GM12864 (cell line): Measurements from ENCODE around the gene COPB2.

Source experiments
- DNase-seq: peaks from one replicate; pipeline ENCODE4 v3.0.0-alpha.2; 2011; ENCODE audit warnings: low read depth
- H3K4me3 ChIP-seq: 2 replicates; pipeline ENCODE4 v1.5.1; 2011; ENCODE audit warnings: mild to moderate bottlenecking, low read depth, low read length, control low read depth
- TF ChIP-seq, protein P1 (sequence below): IDR thresholded peaks from 2 replicates; pipeline ENCODE4 v1.5.1; 2011; ENCODE audit warnings: low read depth, mild to moderate bottlenecking, moderate library complexity, low read length, control low read depth, inconsistent platforms; ENCODE audit errors: missing control alignments

COPB2 gene

GRCh38 chr3:139389552-139390368, at the start of gene COPB2:
COPB2 (minus strand) TSS chr3:139389647; CDS start chr3:139389550, 97 bp downstream.
- H3K4me3 ChIP-seq: peak within 1 kb of the TSS; percentile 99
- TF ChIP-seq, protein P1, sequence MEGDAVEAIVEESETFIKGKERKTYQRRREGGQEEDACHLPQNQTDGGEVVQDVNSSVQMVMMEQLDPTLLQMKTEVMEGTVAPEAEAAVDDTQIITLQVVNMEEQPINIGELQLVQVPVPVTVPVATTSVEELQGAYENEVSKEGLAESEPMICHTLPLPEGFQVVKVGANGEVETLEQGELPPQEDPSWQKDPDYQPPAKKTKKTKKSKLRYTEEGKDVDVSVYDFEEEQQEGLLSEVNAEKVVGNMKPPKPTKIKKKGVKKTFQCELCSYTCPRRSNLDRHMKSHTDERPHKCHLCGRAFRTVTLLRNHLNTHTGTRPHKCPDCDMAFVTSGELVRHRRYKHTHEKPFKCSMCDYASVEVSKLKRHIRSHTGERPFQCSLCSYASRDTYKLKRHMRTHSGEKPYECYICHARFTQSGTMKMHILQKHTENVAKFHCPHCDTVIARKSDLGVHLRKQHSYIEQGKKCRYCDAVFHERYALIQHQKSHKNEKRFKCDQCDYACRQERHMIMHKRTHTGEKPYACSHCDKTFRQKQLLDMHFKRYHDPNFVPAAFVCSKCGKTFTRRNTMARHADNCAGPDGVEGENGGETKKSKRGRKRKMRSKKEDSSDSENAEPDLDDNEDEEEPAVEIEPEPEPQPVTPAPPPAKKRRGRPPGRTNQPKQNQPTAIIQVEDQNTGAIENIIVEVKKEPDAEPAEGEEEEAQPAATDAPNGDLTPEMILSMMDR: no peak
- peak; percentile 94 for DNase-seq

DNA sequence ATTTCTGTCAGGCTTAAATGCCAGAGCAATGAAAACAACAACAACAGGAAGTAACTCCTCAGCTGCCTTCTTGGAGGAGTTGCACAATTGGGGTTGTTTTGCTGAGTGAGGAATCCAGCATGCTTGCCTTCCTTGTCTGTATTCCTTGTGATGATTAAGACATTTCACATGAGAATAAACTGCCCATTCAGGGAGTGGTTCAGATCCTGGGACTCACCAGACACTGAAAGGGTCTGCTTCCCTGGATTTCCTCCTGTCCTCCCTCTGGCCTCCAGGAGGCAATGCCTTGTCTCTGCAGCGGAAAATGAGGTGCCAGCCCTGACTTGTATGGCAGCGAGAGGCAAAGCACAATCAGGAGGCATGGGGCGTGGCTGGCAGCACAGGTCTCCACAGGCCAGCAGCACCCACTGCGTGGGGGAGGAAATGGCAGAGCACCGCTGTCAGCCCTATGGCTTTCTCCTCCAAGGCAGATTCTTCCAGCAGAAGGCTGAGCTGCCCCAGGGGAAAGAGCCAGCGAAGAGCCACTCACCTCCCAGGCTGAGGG, 45.4 kb upstream of the COPB2 start:
- no peak for DNase-seq

GRCh38 chr3:139434228-139434627, 44.8 kb upstream of the COPB2 start:
- no peak overlapping the region for H3K4me3 ChIP-seq
- TF ChIP-seq, protein P1: no peak
- no peak for DNase-seq

More for the DNA sequence above, 45.4 kb upstream of the COPB2 start:
- TF ChIP-seq, protein P1: no peak
- no peak overlapping the region for H3K4me3 ChIP-seq

DNA sequence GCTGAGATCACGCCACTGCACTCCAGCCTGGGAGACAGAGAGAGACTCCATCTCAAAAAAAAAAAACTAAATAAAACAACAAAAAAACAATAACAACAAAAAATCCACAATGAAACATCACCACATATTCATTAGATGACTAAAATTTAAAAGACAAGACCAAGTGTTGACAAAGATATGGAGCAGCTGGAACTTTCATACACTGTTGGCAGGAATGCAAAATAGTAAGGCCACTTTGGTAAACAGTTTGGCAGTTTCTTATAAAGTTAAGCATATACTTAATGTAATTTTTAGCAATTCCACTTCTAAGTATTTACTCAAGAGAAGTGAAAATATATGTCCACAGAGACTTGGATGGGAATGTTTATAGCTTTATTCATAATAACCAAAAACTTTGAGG, 43.6 kb upstream of the COPB2 start:
- no peak for DNase-seq
- TF ChIP-seq, protein P1: no peak

DNA sequence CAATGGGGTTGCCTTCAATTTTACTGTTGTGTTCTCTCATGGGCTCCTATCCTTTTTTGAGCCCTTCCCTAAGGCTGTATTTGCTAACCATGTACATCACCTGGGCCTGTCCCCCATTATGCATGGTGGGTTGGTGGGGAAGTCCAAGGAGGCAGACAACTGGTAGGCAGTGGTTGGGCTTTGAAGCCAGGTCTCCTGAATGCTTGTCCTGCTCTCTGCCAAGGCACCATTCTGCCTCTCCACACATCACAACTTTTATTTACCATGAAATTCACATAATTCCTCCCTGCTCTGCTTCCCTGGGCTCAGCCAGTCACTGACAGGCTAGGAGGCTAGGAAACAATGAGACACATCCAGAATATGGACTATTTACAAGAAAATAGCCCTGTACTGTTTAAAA, 41.0 kb upstream of the COPB2 start:
- no peak for DNase-seq
- TF ChIP-seq, protein P1: no peak
- H3K4me3 ChIP-seq: no peak overlapping the region

More for the DNA sequence above, 43.6 kb upstream of the COPB2 start:
- no peak overlapping the region for H3K4me3 ChIP-seq

DNA sequence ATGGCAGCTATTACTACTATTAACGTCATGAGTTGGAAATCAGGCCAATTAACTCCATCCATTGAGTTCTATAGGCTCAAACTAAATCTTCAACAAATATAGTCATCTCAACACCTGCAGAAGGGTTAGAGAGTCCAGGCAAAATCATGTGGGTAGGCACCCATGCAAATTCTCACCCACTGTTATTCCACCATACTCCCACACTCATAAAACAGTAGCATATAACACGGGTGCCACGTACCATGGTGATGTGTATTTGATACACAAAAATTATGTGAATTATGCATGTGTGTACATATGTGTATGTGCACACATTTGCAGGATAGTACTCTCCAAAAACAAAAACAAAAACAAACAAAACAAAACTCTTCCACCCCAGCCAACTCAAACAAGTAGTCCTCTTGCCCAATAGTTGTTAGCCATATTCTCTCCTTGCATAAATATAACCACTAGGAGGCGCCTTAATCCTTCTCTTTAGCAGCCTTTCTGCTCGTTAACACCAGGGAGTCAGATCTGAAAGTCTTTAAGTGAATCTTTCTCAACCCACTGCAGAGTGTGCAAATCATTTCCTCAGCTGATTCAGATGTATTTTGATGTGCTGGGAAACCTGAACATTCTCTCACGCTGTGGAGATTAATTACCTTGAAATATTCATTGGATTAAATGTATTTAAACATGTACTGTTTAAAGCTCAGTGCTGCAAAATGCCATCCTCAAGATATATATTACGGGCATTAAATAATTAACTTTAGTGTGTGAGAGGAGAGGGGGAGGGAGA, 38.0 kb upstream of the COPB2 start:
- DNase-seq: peak; percentile 27
- no peak overlapping the region for H3K4me3 ChIP-seq
- TF ChIP-seq, protein P1: peak; percentile 70
